HCT116 (cell line): ENCODE results near the gene OXT. TPM values are rescaled to one million over a fixed set of nuclear protein-coding genes. Genes with fewer than 3 reads are reported as not detected.

ENCODE experiments used
- ATAC-seq: fragments of 200-7000 bp; cut with Tn5 transposase; 2 replicates; pipeline ENCODE4 v1.9.1; 2020; ENCODE audit warnings: mild to moderate bottlenecking, moderate library complexity
- BruUV-seq: library from RNA; stranded (reverse); fragments of 400-500 nt; replicated peaks from 2 replicates; lab custom pipeline; 2021; lab: Mats Ljungman, UMichigan
- CTCF ChIA-PET: fragments of 300-600 bp; sonication (Branson Sonifier 250); formaldehyde crosslinking; loops from one replicate; lab custom pipeline; 2021; ENCODE audit warnings: antibody characterized with exemption; lab: Charles Lee
- POLR2A ChIA-PET: fragments of 300-600, 350-600 bp; sonication (Branson Sonifier 250); formaldehyde crosslinking; loops from one replicate; lab custom pipeline; 2021; ENCODE audit warnings: antibody characterized with exemption; lab: Charles Lee
- RAD21 ChIA-PET, 2 experiments: fragments of 300-600 bp; sonication (Branson Sonifier 250); formaldehyde crosslinking; loops; one replicate each; lab custom pipeline; 2023; ENCODE audit warnings: low total read pairs in 2 of 2; ENCODE audit not compliant: uncharacterized antibody in 2 of 2, unreplicated experiment in 2 of 2, low non-redundant PET in 1 of 2; lab: Charles Lee
- DNase-seq: peaks from one replicate; pipeline ENCODE4 v3.0.0-alpha.2; 2010; ENCODE audit warnings: low read depth, low spot score
- H2AFZ ChIP-seq: fragments of 200-600 bp; shearing (Covaris generic), sonication (generic); 2 replicates; pipeline ENCODE4 v1.6.1; 2017; ENCODE audit warnings: low read depth, mixed run types, mixed read lengths, antibody characterized with exemption, low read length; ENCODE audit not compliant: poor library complexity, severe bottlenecking
- H3K27ac ChIP-seq: 2 replicates; pipeline ENCODE4 v1.5.1; 2012; ENCODE audit warnings: low read depth, low read length
- H3K27me3 ChIP-seq: fragments of 200-600 bp; sonication (generic); 2 replicates; pipeline ENCODE4 v1.6.1; 2016; ENCODE audit warnings: mixed run types, low read length, mixed read lengths; ENCODE audit not compliant: insufficient read depth
- H3K36me3 ChIP-seq, 2 experiments: fragments of 200-500 bp in 1 of 2; fragments of 200-600 bp in 1 of 2; sonication (Bioruptor generic) in 1 of 2; sonication (generic) in 1 of 2; 2 replicates each; pipeline versions ENCODE4 v1.5.1 to v1.6.1; 2014 to 2016; ENCODE audit warnings: low read length in 2 of 2, inconsistent platforms in 1 of 2, mixed read lengths in 1 of 2, mixed run types in 1 of 2; ENCODE audit not compliant: insufficient read depth in 2 of 2, control insufficient read depth in 1 of 2
- H3K4me1 ChIP-seq, 2 experiments: fragments of 200-600 bp in 1 of 2; sonication (generic) in 1 of 2; 2 replicates each; pipeline versions ENCODE4 v1.5.1 to v1.6.1; 2012 to 2017; ENCODE audit warnings: low read length in 2 of 2, inconsistent platforms in 1 of 2, mild to moderate bottlenecking in 1 of 2, mixed read lengths in 1 of 2, mixed run types in 1 of 2, moderate library complexity in 1 of 2; ENCODE audit not compliant: insufficient read depth in 2 of 2, control insufficient read depth in 1 of 2
- H3K4me2 ChIP-seq: fragments of 200-600 bp; sonication (generic); 2 replicates; pipeline ENCODE4 v1.6.1; 2017; ENCODE audit warnings: mixed run types, low read length, mixed read lengths
- H3K4me3 ChIP-seq, 2 experiments: fragments of 200-600 bp in 1 of 2; sonication (generic) in 1 of 2; replicated peaks in 1 of 2; 2 replicates each; pipeline ENCODE4 v1.5.1; 2011 to 2016; ENCODE audit warnings: low read length in 2 of 2, control low read depth in 1 of 2, low read depth in 1 of 2, mild to moderate bottlenecking in 1 of 2, mixed read lengths in 1 of 2, mixed run types in 1 of 2
- H3K79me2 ChIP-seq: fragments of 200-600 bp; sonication (generic); 2 replicates; pipeline ENCODE4 v1.6.1; 2017; ENCODE audit warnings: mild to moderate bottlenecking, mixed run types, low read length, moderate library complexity, mixed read lengths; ENCODE audit not compliant: insufficient read depth
- H3K9ac ChIP-seq: fragments of 200-600 bp; sonication (generic); 2 replicates; pipeline ENCODE4 v1.6.1; 2016; ENCODE audit warnings: low read length, mixed read lengths
- H3K9me2 ChIP-seq: fragments of 200-600 bp; sonication (generic), shearing (Covaris generic); 2 replicates; pipeline ENCODE4 v1.6.1; 2017; ENCODE audit warnings: mixed run types, mild to moderate bottlenecking, moderate library complexity; ENCODE audit not compliant: insufficient read depth
- H3K9me3 ChIP-seq, 2 experiments: fragments of 200-500 bp in 1 of 2; fragments of 200-600 bp in 1 of 2; sonication (Bioruptor generic) in 1 of 2; sonication (generic) in 1 of 2; 2 replicates each; pipeline ENCODE4 v1.6.1; 2014 to 2017; ENCODE audit warnings: low read length in 2 of 2, mixed read lengths in 2 of 2, inconsistent platforms in 1 of 2, low read depth in 1 of 2, mild to moderate bottlenecking in 1 of 2, mixed run types in 1 of 2, moderate library complexity in 1 of 2; ENCODE audit not compliant: control insufficient read depth in 1 of 2, insufficient read depth in 1 of 2
- H4K20me1 ChIP-seq: fragments of 200-600 bp; sonication (generic), shearing (Covaris generic); 2 replicates; pipeline ENCODE4 v1.6.1; 2017; ENCODE audit warnings: mixed run types, mild to moderate bottlenecking, moderate library complexity; ENCODE audit not compliant: insufficient read depth
- CBX3 ChIP-seq: IDR thresholded peaks from 2 replicates; pipeline ENCODE4 v1.6.1; 2012; ENCODE audit warnings: low read depth
- CEBPB ChIP-seq: IDR thresholded peaks from 2 replicates; pipeline ENCODE4 v1.6.1; 2012; ENCODE audit warnings: low read depth
- EGR1 ChIP-seq: IDR thresholded peaks from 2 replicates; pipeline ENCODE4 v1.6.1; 2012; ENCODE audit warnings: low read depth
- ELF1 ChIP-seq: IDR thresholded peaks from 2 replicates; pipeline ENCODE4 v1.6.1; 2012; ENCODE audit warnings: low read depth, borderline replicate concordance
- EZH2 ChIP-seq: fragments of 200-600 bp; sonication (generic); IDR thresholded peaks from 2 replicates; pipeline ENCODE4 v1.6.1; 2017; ENCODE audit warnings: antibody characterized with exemption, mixed run types
- EZH2phosphoT487 ChIP-seq: fragments of 200-600 bp; IDR thresholded peaks from 2 replicates; pipeline ENCODE4 v1.6.1; 2018; ENCODE audit warnings: antibody characterized with exemption, borderline replicate concordance
- RAD21 ChIP-seq: IDR thresholded peaks from 2 replicates; pipeline ENCODE4 v1.6.1; 2012; ENCODE audit warnings: low read depth, mild to moderate bottlenecking
- SIN3A ChIP-seq: IDR thresholded peaks from 2 replicates; pipeline ENCODE4 v1.6.1; 2012; ENCODE audit warnings: low read depth
- SP1 ChIP-seq: IDR thresholded peaks from 2 replicates; pipeline ENCODE4 v1.6.1; 2012; ENCODE audit warnings: low read depth
- ZFX ChIP-seq: fragments of 450-650 bp; IDR thresholded peaks from 2 replicates; pipeline ENCODE4 v1.6.1; 2017
- intact Hi-C: fragments of 100-400 bp; cut with micrococcal nuclease; formaldehyde crosslinking; loops from 2 replicates; pipeline ENCODE4 v1.10.0; 2022
- total RNA-seq: library from RNA; stranded (reverse); gene quantifications from one replicate; pipeline ENCODE4 v1.2.1, GENCODE V29; 2021; ENCODE audit not compliant: unreplicated experiment
- TF ChIP-seq, protein P1 (sequence below): IDR thresholded peaks from 2 replicates; pipeline ENCODE4 v1.6.1; 2011; ENCODE audit warnings: mild to moderate bottlenecking, low read length, moderate library complexity; ENCODE audit not compliant: insufficient replicate concordance; ENCODE audit errors: extremely low read depth
- TF ChIP-seq, protein P2 (sequence below): IDR thresholded peaks from 2 replicates; pipeline ENCODE4 v1.6.1; 2012

OXT gene
- total RNA-seq, 1 experiment from 2014 or later, result not detected

- RAD21 ChIA-PET, result no interaction called here
- TF ChIP-seq, protein P1, sequence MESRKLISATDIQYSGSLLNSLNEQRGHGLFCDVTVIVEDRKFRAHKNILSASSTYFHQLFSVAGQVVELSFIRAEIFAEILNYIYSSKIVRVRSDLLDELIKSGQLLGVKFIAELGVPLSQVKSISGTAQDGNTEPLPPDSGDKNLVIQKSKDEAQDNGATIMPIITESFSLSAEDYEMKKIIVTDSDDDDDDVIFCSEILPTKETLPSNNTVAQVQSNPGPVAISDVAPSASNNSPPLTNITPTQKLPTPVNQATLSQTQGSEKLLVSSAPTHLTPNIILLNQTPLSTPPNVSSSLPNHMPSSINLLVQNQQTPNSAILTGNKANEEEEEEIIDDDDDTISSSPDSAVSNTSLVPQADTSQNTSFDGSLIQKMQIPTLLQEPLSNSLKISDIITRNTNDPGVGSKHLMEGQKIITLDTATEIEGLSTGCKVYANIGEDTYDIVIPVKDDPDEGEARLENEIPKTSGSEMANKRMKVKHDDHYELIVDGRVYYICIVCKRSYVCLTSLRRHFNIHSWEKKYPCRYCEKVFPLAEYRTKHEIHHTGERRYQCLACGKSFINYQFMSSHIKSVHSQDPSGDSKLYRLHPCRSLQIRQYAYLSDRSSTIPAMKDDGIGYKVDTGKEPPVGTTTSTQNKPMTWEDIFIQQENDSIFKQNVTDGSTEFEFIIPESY, result no peak
- TF ChIP-seq, protein P2, sequence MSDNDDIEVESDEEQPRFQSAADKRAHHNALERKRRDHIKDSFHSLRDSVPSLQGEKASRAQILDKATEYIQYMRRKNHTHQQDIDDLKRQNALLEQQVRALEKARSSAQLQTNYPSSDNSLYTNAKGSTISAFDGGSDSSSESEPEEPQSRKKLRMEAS, result no peak
- TF ChIP-seq EZH2phosphoT487, result no peak
- no peak for TF ChIP-seq CBX3
- no peak for TF ChIP-seq ZFX
- TF ChIP-seq CEBPB, result no peak
- TF ChIP-seq EGR1, result no peak
- no peak for TF ChIP-seq RAD21
- no peak for TF ChIP-seq ELF1
- no peaks in the 10 kb centered on the region for H3K9me2 ChIP-seq
- H3K36me3 ChIP-seq, result peaks cover 0 to 3% of the 10 kb centered on the region in 2 experiments; a peak in 2 of 4 replicates
- H2AFZ ChIP-seq, result no peak overlapping the region
- no peak overlapping the region for H3K4me3 ChIP-seq
- no peak overlapping the region for H3K9ac ChIP-seq
- H3K27ac ChIP-seq, result no peak overlapping the region
- ATAC-seq (no peak), DNase-seq (no peak)
- H3K4me2 ChIP-seq, result no peak overlapping the region
- CTCF ChIA-PET, result no interaction called here
- POLR2A ChIA-PET, result no interaction called here
- H3K79me2 ChIP-seq, result no peaks in the 10 kb centered on the region
- no peaks in the 10 kb centered on the region for H3K27me3 ChIP-seq
- intact Hi-C loops, result no loop called here
- H3K4me1 ChIP-seq, result peaks cover 0 to 5% of the 10 kb centered on the region in 2 experiments; a peak in 1 of 4 replicates
- no peaks in the 10 kb centered on the region for H3K9me3 ChIP-seq
- no TSS peak for BruUV-seq
- H4K20me1 ChIP-seq, result no peaks in the 10 kb centered on the region
Observed at GRCh38 chr20:3111507-3111906, 40.1 kb downstream of the OXT start.

DNA sequence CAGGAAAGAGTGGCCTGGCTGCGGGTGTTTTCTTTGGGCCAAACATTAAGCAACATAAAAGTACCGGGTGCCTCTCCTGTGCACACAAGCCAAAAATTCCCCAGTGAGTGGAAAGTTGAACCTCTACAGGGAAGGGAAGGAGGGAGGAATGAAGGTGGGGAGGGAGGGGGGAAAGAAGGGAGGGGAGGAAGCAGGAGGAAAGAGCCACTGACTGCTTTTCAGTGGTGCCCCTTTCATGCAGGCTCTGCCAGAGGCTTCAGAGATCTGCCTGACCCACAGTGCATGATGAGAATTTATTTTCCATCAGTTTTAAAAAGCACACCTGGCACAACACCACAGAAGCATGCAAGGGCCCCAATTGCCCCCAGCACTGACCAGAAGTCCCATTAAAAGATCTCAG lies 40.6 kb downstream of the OXT start:
- Histone ChIP-seq H3K79me2 (no peaks in the 10 kb centered on the region; the same call in 1 of the 2 replicates), H3K9me2 (no peaks in the 10 kb centered on the region), H3K4me1 (peaks cover 0 to 5% of the 10 kb centered on the region in 2 experiments; a peak in 1 of 4 replicates), H2AFZ (no peak overlapping the region), H3K36me3 (peaks cover 0 to 3% of the 10 kb centered on the region in 2 experiments; a peak in 2 of 4 replicates), H3K4me3 (no peak overlapping the region), H4K20me1 (no peaks in the 10 kb centered on the region), H3K9me3 (no peaks in the 10 kb centered on the region)
- ATAC-seq (no peak), DNase-seq (no peak)
- intact Hi-C loops, result no loop called here
- BruUV-seq, result no TSS peak
- CTCF ChIA-PET, result no interaction called here
- RAD21 ChIA-PET, result no interaction called here
- POLR2A ChIA-PET, result no interaction called here
- TF ChIP-seq SP1 (no peak), EZH2 (no peak), EZH2phosphoT487 (no peak), SIN3A (no peak)
- TF ChIP-seq, all 23 proteins: peak for 0
- Histone ChIP-seq H3K27ac (no peak overlapping the region), H3K4me2 (no peak overlapping the region), H3K27me3 (no peaks in the 10 kb centered on the region), H3K9ac (no peak overlapping the region)
